Right ventricle myocardium superior (tissue), 1 donor: ENCODE results near the gene MYMK. TPM values are rescaled to one million over a fixed set of nuclear protein-coding genes. Genes with fewer than 3 reads are reported as not detected.
A peak's percentile ranks its signal among the peaks of the same experiment; 100 is the strongest.

Source experiments
- ATAC-seq: fragments of 200-7000 bp; cut with Tn5 transposase; one replicate; pipeline ENCODE4 v1.9.1; 2020; ENCODE audit warnings: mild to moderate bottlenecking; ENCODE audit not compliant: poor library complexity
- DNase-seq: peaks from one replicate; pipeline ENCODE4 v3.0.0-alpha.2; 2020
- intact Hi-C: fragments of 100-400 bp; cut with DNase I; formaldehyde crosslinking; loops from one replicate; pipeline ENCODE4 v1.11.2; 2022
- total RNA-seq: library from RNA; stranded (reverse); fragmentation: NEBNext Ultra II Directional; extraction: Animal tissue kit (Norgen Biotek cat#: 25700); gene quantifications from one replicate; pipeline ENCODE4 v1.2.1, GENCODE V29; 2021
- donor health status: DM: no; HTN: yes; CAD: no; lungs with severe emphysema.

The MYMK gene
- total RNA-seq, 1 donor from 2014 or later, result not detected

GRCh38 chr9:133494636-133495326 lies 30.0 kb downstream of the MYMK start:
- intact Hi-C loops, result no loop called here
- DNase-seq (peak; percentile 58), ATAC-seq (peak; percentile 23)

- intact Hi-C loops, result no loop called here
- ATAC-seq (no peak), DNase-seq (peak; percentile 38)
Measured at GRCh38 chr9:133493845-133494540, 30.8 kb downstream of the MYMK start.

DNA sequence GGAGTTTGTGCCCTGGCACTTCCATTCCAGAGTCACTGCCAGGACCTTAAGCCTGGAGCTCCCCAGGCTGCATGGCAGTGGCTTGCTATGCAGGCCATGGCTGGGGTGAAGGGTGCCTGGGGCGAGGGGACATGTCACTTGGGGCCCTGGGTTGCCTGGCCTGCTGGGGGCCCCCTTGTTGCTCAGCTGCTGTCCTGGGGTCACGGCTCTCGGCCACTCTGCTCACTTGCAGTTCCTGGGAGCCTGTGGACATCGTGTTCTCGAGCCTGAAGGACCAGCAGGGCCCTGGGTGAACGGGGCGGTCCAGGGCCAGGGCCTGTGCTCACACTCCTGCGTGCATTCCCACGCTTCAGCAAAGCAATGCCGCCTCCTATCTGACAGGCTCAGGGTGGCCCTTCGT lies 31.3 kb downstream of the MYMK start:
- intact Hi-C loops, result no loop called here
- DNase-seq (peak; percentile 39), ATAC-seq (no peak)

- DNase-seq (peak; percentile 40), ATAC-seq (peak; percentile 38)
- intact Hi-C loops, result no loop called here
Measured at GRCh38 chr9:133492061-133493021, 32.4 kb downstream of the MYMK start.

GRCh38 chr9:133491656-133491925 lies 33.2 kb downstream of the MYMK start:
- DNase-seq (no peak), ATAC-seq (no peak)
- intact Hi-C loops, result no loop called here

DNA sequence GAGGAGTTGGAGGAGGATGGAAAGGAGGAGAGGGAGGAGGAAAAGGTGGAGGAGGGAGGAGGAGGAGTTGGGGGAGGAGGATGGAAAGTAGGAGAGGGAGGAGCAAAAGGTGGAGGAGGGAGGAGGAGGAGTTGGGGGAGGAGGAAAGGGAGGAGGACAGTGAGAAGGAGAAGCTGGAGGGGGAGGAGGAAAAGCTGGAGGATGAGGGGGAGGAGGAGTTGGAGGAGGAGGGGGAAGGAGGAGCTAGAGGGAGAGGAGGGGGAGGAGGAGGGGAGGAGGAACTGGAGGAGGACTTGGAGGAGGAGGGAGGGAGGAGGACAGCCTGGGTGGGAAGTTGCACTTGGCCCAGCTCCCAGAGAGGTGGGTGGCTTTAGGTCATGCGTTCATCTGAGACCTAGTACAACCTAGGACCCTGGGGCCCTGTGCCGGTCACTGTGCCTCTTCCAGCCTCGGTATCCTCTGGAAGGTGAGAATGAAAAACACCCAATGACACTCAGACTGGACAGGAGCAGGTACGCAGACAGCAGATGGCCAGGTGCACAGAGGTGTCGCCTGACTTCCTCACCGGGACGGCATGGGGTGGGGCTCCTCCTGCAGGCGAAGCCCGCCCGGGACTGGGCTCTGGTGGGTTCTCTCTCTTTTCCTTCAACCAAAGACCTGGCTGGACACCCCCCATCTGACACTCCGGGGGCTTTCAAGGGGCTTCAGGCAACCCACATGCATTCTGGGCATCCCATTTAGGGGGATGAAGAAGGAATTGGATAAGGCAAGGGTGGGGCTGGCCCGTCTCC lies 33.7 kb downstream of the MYMK start:
- ATAC-seq, result no peak
- no peak for DNase-seq
- intact Hi-C loops, result no loop called here

DNA sequence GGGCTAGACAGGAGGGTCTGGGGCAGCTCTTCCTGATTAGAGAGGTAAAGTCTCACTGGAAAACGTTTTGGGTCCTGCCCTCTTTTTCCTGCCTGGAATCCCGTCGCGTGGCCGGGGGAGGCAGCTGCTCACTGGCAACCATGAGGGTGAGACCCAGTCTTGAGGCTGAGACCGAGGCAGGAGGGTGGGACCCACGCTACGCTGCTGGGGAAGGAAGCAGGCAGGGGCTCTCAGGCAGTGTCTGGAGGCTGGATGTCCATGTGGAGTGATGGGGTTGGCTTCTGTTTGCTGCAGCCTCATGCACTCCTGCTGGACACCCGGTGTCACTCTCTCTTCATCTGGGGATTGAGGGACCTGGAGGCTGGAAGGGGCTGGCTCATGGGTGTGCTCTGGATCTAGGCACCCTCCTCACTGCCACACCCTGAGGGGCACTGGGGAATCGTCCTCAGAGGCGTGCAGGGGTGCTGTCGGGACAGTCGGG lies 34.5 kb downstream of the MYMK start:
- ATAC-seq (no peak), DNase-seq (no peak)
- intact Hi-C loops, result no loop called here

GRCh38 chr9:133489253-133490190 lies 35.2 kb downstream of the MYMK start:
- intact Hi-C loops, result loop anchor here (5.0 kb wide), 1 partner anchor 302 kb away; no protein-coding TSS in a partner anchor
- no peak for DNase-seq
- no peak for ATAC-seq

DNA sequence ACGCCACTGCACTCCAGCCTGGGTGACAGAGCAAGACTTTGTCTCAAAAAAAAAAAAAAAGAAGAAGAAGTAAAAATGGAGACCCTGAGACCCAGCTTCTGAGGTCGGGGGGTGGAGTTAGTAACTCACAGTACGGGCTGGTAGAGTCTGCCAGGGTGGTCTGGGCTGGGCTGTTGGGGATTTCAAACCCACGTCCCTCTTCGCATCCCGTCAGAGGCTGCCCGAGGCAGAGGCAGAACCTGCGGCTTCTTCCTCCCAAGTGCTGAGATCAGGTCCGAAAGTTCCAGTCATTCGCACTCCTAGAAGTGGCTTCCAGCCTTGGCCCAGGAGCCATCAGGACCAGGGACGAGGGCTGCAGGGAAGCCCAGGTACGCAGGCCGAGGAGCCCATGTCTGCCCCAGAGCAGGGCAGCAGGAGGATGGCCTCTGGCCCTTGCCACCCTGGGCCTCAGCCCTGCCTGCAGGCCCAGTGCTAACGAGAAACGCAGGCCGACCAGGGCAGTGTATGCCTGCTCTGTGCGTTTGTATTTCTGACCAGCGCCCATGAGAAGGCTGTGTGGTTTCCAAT lies 36.0 kb downstream of the MYMK start:
- DNase-seq, result no peak
- intact Hi-C loops, result loop anchor here (5.0 kb wide), 1 partner anchor 301 kb away; no protein-coding TSS in a partner anchor
- no peak for ATAC-seq

DNA sequence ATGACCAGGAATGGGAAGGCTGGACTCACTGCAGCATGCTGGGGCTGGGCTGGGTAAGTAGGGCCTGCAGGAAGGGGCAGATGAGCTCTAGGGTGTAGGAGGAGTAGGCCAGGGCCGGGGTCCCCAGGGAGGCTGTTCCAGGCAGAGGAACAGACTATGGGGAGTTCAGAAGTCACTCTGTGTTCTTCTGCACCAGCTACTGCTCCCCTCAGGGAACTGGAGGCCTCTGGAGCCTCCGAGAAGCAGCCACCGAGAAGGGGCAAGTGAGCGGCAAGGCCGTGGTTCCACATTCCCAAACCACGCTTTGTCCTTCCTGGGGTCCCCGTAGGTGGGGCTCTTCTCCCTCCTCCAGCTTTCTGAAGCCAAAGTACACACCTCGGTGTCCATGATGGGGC lies 37.4 kb downstream of the MYMK start:
- ATAC-seq (no peak), DNase-seq (no peak)
- intact Hi-C loops, result loop anchor here (2.0 to 5.0 kb wide), 2 partner anchors 81 to 300 kb away; no protein-coding TSS in a partner anchor

DNA sequence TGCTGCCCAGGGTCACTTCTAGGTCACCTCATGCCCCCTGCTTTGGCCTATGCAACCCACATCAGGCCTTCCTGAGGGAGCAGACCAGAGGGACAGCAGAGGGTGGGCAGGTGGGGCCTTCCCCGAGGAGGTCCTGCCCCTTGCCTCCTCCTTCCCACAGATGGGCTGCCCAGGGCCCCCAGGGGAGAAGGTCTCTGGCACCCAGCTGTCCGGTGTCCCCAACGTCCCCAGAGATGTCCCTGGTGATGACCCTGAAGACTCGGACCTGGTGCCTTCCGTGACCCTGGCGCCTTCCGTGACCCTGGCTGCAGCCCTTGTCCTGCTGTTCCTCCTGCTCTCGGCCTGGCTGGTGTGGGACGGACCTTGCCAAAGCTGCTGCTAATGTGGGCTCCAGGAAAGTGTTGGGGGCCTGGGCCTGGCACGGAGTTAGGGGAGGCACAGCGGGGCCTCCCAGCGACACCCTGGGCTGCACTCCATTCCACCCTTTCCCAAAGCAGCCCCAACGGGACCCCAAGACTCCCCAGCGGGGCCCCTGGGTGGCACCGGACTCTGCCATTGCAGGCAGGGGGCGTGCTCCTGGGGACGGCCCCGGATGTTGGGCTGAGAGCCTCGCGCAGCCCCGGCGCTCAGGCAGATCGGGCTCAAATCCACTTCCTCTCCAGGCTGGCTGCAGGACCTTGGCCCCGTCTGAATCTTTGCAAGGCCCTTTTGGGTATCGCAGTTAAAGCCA lies 39.1 kb downstream of the MYMK start:
- intact Hi-C loops, result loop anchor here (2.0 to 5.0 kb wide), 2 partner anchors 79 to 298 kb away; no protein-coding TSS in a partner anchor
- no peak for ATAC-seq
- DNase-seq, result peak; percentile 26

GRCh38 chr9:133484671-133485437 lies 39.9 kb downstream of the MYMK start:
- intact Hi-C loops, result loop anchor here (5.0 kb wide), 1 partner anchor 298 kb away; no protein-coding TSS in a partner anchor
- ATAC-seq (no peak), DNase-seq (peak; percentile 30)

- ATAC-seq (no peak), DNase-seq (peak; percentile 13)
- intact Hi-C loops, result no loop called here
Measured at GRCh38 chr9:133483611-133484010, 41.1 kb downstream of the MYMK start.

DNA sequence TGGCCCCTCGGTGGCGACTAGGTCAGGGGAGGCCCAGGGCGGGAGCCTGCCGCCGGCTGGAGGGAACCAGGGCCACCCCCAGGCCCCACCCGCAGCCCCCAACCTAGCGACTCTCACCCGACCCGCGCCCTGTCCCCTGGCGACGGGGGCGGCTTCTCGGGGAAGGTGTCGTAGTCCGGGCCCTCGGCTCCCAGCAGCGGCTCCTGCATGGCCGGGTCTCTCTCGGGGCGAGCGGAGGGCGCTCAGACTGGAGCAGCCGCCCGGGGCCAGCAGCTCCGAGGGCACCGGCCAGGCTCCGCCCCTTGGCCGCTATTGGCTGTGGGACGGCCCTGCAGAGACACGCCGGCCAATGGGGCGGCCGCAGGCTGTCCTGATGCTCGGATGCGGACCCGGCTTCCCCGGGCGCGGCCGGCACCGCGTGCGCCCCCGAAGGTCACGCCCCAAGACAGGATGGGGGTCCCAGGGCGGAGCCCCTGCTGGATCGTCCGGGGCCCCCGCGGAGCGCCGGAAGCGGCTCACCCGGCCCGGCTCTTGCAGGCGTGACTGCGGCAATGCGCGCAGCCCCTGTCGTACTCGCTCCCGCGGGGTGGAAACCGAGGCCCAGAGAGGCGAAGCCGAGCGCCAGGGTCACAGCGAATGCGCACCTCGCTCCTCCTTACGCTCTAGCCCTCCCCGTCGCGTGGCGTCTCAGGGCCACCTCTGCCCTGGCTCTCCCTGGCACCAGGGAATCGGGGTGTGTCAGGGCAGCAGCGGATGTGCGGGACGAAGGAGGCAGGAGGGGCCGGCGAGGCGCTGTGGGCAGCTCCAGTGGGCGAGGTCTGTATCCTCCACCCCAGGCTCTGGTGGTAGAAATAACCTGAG lies 45.7 kb downstream of the MYMK start, which contains the start of gene SLC2A6:
TSS of gene SLC2A6 (minus strand) at position 249 of the 861 bp plus-strand sequence. CDS start at position 209, 40 bp downstream.
- DNase-seq (peak; percentile 94), ATAC-seq (peak; percentile 99)
- intact Hi-C loops, result no loop called here
